Stimulated activated CD4-positive, alpha-beta T cell treated with anti-CD3 and anti-CD28 coated beads, TNF-alpha, amount 100 ng/mL, for 24 hours (primary cell): Measurements from ENCODE around the gene EHBP1.

Experiments
- DNase-seq, 3 experiments: peaks; one replicate each; pipeline ENCODE4 v3.0.0-alpha.2; 2020; ENCODE audit warnings: low read depth in 3 of 3

Gene EHBP1

DNA sequence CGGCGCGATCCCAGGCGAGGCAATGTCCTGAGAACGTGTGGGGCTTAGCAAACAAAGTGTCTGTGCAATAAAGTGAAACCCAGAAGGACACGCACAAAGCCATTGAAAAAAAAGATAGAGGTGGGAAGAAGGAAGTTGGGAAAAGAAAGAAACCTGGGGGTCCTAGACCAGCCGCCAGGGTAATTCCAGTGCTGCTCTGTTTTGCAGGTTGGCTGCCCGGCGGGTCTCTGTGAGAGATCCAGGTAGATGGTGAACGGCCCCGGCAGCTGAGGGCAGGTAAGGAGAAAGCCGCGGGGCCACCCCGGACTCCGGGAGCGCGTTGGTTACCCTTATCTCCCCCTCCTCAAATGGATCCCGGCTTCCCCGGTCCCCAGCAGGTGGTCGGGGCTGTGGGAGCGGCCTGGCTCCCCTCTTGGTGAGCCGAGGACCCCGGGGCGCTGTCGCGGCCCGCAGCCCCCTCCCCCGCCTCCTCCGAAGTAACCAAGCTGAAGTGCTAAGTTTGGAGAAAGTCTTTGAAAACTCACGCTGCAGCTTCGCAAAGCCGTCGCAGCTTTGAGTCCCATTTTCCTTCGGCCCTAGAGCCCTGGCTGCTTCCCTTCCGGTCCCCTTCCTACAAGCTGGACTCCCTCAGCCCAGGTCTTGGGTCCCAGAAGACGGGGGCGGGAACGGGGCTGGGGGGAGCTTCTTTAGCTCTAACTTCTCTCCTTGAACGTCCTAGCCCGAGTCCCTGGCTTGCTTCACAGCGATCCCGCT is 345.7 kb downstream of the EHBP1 start:
- DNase-seq, result no peak

GRCh38 chr2:63051795-63052333 is 346.4 kb downstream of the EHBP1 start:
- DNase-seq, result no peak

- DNase-seq, result no peak
These were observed 347.0 kb downstream of the EHBP1 start for GRCh38 chr2:63052411-63053080.

GRCh38 chr2:63053081-63053888 is 347.8 kb downstream of the EHBP1 start:
- no peak for DNase-seq

DNA sequence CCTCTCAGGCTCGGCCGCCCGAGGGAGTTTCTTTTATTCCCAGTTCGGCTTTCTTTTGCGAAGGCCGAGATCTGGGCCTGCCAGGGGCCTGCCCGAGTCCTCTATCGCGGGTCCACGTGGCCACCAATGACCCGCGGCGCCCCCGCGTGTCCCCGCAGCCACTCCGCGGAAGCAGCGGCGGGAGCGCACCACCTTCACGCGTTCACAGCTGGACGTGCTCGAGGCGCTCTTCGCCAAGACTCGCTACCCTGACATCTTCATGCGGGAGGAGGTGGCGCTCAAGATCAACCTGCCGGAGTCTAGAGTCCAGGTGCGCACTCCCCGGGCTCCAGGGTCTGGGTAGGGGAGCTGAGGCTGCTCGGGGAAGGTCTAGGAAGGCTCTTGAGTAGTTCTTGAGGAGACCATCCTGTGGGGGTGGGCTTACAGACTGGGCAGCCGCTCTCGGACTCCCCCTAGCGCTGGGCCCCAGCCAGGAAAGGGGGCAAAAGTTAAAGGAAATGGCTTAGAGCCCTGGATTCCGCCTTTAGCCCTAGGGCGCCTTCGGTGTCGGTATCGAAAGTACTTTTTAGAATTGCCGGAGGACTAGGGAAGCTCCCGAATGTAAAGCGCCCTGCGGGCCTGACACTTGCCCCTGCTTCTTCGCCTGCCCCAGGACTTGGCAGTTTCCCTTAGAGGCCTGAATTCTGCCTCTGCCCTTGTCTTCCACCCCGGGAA is 348.5 kb downstream of the EHBP1 start:
- no peak for DNase-seq

GRCh38 chr2:63054841-63055225 is 349.3 kb downstream of the EHBP1 start:
- no peak for DNase-seq

DNA sequence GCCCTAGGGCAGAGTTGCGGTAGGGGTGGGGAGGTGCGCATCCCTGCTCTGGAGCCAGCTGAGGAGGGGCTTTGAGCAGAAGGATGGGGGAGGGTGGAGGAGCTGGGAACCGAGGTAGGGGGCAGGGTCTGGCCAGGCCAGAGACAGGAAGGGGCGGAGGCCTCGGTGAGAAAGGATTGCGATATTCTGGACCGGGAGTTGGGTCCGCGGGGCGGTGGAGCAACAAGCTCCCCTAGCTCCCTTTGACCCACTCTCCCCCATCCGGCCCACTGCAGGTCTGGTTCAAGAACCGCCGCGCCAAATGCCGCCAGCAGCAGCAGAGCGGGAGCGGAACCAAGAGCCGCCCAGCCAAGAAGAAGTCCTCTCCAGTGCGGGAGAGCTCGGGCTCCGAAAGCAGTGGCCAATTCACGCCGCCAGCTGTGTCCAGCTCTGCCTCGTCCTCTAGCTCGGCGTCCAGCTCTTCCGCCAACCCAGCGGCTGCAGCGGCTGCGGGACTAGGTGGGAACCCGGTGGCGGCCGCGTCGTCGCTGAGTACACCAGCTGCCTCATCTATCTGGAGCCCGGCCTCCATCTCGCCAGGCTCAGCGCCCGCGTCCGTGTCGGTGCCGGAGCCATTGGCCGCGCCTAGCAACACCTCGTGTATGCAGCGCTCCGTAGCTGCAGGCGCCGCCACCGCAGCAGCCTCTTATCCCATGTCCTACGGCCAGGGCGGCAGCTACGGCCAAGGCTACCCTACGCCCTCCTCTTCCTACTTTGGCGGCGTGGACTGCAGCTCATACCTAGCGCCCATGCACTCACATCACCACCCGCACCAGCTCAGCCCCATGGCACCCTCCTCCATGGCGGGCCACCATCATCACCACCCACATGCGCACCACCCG is 350.0 kb downstream of the EHBP1 start:
- DNase-seq, result no peak

GRCh38 chr2:63056107-63057050 is 350.9 kb downstream of the EHBP1 start:
- peak in 1 of 3 experiments; percentile 29 for DNase-seq

- no peak for DNase-seq
These were observed 352.0 kb downstream of the EHBP1 start for GRCh38 chr2:63057249-63058143.

DNA sequence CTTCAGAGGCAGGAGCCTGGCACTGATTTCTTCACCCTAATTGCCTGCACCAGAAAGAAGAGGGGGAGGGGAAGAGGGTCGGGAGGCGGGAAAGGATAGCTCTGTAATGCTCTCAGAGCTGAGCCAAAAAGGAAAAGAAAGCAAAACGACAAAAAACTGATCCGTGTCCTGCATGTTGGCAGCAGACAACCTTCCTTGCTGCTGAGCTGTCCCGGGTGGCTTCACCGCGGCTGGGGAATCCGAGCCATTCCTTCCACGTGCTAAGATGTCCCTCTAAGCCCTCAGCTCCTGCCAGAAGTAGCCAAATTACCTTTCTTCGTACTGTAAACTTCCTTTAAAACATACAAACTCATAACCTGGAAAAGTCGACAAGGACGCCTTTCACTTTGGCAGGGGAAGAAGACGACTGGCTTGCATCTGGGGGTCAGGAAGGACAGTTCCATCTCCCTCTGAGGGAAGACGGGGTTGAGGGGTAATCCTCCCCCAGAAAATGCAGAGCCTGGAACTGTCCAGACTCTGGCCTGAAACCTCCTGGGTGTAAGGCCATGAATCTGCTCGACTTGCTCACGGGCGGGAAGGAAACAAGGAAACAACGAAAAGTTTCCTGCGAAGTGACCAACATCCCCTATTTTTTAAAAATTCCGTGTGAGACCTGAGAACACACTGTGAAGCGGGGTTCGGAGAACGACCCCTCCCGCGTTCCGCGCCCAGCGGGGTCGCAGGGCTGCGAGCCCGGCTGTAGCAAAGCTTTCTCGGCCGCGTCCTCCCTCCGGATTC is 352.8 kb downstream of the EHBP1 start:
- no peak for DNase-seq

DNA sequence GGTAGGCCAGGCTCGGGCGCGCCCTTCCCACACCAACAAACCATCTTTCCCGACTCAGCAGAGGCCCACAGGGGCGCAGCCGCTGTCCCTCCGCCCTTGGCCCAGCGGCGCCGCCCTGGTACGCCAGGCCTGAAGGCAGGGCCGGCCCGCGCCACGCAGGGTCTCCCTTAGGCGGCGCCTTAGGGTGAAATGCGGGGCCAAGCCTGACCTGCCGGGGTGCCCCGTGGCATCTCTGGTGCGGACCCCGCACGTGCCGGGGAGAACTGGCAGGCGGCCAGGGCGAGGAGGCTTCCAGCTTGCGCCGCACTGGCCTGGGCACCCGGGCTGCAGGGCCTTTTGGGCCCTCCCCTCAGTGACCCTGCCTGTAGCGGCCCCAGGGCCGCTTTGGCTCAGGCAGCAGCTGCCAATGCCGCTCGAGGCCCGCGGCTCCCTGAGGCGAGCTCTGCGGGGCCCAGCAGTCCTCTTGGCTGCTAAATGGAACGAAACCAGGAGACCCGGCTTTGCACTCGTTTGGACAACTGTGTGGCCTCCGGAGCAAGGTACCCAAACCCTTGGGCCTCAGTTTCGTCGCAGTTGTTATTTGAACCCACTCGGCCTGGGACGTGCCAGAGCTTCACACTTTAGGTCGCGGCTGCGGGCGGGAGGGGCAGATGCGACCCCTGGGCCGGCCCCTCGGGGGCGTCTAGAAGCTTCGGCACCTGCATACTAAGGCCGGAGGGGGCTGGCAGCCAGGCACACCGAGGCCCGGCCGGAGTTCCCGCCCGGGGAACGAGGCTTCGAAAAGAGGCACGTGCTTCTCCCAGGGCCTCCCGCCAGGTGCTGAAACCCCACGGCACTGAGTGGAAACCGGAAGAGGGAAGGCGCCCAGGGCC is 353.6 kb downstream of the EHBP1 start:
- DNase-seq, result peak in 1 of 3 experiments; percentile 2

- no peak for DNase-seq
These were observed 354.4 kb downstream of the EHBP1 start for GRCh38 chr2:63059793-63060471.

- no peak for DNase-seq
These were observed 355.0 kb downstream of the EHBP1 start for GRCh38 chr2:63060472-63060991.

DNA sequence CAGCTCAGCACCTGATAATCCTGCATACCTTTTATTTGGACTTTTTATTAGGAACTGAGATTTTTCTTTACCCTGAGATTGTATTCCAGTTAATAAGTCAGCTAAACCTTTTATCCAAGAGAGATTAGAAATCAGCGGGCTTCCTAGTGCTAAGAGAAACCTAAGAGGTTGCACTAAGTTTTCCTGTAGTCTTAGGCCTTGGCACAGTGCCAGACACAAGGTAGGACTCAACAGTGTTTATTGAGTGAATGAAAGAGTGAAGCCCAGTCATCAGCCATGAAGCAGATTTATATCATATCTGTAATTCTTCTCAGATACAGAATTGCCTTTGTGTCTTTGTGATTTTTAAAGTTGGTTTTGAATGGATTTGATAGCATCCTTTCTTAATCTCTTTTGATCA is 358.7 kb downstream of the EHBP1 start:
- DNase-seq, result no peak

- no peak for DNase-seq
These were observed 359.1 kb downstream of the EHBP1 start for GRCh38 chr2:63064661-63065060.

- no peak for DNase-seq
These were observed 360.8 kb downstream of the EHBP1 start for GRCh38 chr2:63066265-63066664.
